BE2C (cell line): Measurements from ENCODE around the gene HYAL3. TPM values are rescaled to one million over a fixed set of nuclear protein-coding genes. Genes with fewer than 3 reads are reported as not detected.

Experiments
- DNase-seq: peaks from one replicate; pipeline ENCODE4 v3.0.0-alpha.2; 2020
- H3K27me3 ChIP-seq: fragments of 250-450 bp; sonication (Bioruptor Pico); 2 replicates; pipeline ENCODE4 v1.5.1; 2020; ENCODE audit warnings: mild to moderate bottlenecking
- H3K36me3 ChIP-seq: fragments of 250-450 bp; sonication (Bioruptor Pico); 2 replicates; pipeline ENCODE4 v1.5.1; 2020; ENCODE audit warnings: mild to moderate bottlenecking
- H3K4me1 ChIP-seq: fragments of 250-450 bp; sonication (Bioruptor Pico); 2 replicates; pipeline ENCODE4 v1.5.1; 2020
- H3K4me3 ChIP-seq: 2 replicates; pipeline ENCODE4 v1.5.1; 2011; ENCODE audit warnings: low read depth, low read length
- H3K9me3 ChIP-seq: fragments of 250-450 bp; sonication (Bioruptor Pico); 2 replicates; pipeline ENCODE4 v1.5.1; 2020
- polyA plus RNA-seq: library from polyadenylated mRNA; unstranded; fragments of >200 nt; gene quantifications from one replicate; pipeline ENCODE4 v1.2.1, GENCODE V29; 2012; ENCODE audit warnings: low read depth, missing spikeins; ENCODE audit not compliant: insufficient read length, insufficient read depth
- TF ChIP-seq, protein P1 (sequence below): IDR thresholded peaks from 2 replicates; pipeline ENCODE4 v1.5.1; 2012; ENCODE audit warnings: mild to moderate bottlenecking, low read depth, low read length

The HYAL3 gene, protein sequence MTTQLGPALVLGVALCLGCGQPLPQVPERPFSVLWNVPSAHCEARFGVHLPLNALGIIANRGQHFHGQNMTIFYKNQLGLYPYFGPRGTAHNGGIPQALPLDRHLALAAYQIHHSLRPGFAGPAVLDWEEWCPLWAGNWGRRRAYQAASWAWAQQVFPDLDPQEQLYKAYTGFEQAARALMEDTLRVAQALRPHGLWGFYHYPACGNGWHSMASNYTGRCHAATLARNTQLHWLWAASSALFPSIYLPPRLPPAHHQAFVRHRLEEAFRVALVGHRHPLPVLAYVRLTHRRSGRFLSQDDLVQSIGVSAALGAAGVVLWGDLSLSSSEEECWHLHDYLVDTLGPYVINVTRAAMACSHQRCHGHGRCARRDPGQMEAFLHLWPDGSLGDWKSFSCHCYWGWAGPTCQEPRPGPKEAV
- 4.2 TPM for polyA plus RNA-seq

DNA sequence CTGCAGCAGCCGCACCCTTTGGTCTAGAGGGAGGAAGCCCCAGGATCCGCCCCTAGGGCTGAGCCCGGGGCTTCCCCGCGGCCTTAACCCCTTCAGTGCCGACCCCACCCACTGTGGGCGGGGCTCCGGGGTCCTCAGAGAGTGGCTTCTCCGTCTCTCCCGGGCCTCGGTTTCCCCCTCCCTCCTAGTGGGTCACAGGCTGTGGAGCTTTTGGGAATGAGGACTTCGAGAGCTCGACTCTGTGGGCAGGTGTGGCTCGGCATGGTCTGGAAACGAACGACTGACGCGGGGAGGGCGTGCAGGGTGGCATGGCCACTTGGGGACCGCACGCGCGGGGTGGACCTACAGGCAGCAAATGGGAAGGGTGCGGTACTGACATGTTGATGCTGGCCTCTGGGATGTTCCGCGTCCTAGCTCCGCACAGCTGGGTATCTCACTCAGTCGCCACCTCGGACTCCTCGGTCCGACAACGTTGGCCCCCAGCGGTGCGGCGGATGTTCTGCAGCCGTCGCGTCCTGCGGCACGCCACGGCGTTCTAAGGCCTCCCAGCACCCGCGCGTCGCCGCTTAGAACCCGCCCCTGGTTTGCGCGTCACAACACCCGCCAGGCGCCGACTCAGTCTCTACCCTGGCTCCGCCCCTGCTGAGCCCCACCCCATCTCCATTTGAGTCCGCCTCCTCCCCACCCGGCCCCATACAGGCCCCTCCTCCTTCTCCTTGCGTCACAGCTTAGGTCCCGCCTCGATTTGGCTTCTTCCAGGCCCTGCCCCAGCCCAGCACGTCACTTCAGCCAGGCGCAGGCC lies at the start of gene HYAL3, which contains the start of gene NAA80:
HYAL3 (minus strand) TSS at position 570 of the 802 bp plus-strand sequence. CDS start 3,803 bp downstream, outside the sequence.
NAA80 (minus strand) TSS at position 570 of the 802 bp plus-strand sequence. CDS start 1,942 bp downstream, outside the sequence.
- H3K4me3 ChIP-seq = peak within 1 kb of the TSS; percentile 72
- no peaks in the 10 kb centered on the region for H3K36me3 ChIP-seq
- no peaks in the 10 kb centered on the region for H3K9me3 ChIP-seq
- H3K4me1 ChIP-seq = no peaks in the 10 kb centered on the region; the same call in 1 of the 2 replicates
- TF ChIP-seq, protein P1, sequence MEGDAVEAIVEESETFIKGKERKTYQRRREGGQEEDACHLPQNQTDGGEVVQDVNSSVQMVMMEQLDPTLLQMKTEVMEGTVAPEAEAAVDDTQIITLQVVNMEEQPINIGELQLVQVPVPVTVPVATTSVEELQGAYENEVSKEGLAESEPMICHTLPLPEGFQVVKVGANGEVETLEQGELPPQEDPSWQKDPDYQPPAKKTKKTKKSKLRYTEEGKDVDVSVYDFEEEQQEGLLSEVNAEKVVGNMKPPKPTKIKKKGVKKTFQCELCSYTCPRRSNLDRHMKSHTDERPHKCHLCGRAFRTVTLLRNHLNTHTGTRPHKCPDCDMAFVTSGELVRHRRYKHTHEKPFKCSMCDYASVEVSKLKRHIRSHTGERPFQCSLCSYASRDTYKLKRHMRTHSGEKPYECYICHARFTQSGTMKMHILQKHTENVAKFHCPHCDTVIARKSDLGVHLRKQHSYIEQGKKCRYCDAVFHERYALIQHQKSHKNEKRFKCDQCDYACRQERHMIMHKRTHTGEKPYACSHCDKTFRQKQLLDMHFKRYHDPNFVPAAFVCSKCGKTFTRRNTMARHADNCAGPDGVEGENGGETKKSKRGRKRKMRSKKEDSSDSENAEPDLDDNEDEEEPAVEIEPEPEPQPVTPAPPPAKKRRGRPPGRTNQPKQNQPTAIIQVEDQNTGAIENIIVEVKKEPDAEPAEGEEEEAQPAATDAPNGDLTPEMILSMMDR = no peak
- no peaks in the 10 kb centered on the region for H3K27me3 ChIP-seq
- DNase-seq = peak; percentile 96

DNA sequence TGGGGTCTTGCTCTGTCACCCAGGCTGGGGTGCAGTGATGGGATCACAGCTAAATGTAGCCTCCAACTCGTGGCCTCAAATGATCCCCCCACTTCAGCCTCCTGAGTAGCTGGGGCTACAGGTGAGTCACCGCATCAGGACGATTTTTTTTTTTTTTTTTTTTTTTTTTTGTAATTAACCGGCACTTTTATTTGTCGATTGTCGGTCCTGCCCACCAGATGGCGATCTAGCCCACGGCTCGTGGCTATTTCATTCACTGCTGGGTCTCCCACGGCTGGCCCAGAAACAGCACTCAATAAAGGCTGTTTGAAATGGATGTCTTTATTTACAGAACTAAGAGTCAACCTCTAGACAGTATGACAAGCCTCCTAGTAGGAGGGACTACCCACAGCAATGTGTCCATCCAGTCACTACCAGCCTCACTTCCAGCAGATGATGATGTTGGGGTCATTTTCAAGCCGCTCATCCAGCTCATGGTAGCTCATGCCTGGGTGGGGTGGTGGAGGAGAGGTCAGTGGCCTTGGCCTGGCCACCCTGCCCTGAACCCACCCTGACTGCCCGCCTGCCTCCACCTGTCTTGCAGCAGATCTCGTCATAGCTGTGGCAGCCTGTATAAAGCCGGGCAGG lies 48.1 kb upstream of the HYAL3 start:
- DNase-seq = peak; percentile 70
- H3K4me1 ChIP-seq = peaks cover 3% of the 10 kb centered on the region; the same call in 1 of the 2 replicates

DNA sequence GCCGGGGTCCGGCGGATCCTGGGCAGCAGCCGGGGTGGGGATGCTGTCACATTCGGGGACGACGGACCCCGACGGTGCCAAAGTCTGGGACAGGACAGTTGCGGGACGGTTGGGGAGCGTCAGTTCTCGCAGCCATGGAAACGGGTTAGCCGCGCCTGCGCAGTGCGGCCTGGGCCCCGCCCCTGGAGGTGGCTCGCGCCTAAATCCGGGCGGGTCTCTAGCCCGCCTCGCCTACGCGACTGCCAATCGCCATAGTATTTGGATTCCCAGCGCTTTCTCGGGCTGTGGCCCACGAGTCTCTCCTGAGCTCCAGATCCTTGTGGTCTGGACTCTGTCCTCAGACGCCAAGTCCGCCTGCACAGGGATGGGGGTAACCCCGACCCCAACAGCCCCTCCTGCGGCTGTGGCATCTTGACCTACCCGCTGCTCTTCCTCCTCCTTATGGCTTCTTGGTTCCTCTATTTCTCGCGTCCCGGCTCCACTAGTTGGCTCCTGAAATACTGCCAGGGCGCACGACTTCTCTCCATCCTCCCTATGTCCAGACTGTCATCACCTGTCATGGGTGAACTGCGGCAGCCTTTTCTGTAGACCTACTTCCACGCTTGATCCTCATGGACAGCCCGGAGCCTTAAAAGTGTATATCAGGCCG lies 46.5 kb upstream of the HYAL3 start, which contains the start of gene ZMYND10:
ZMYND10 (minus strand) TSS at position 147 of the 649 bp plus-strand sequence. CDS start 153 bp downstream, outside the sequence.
- H3K4me3 ChIP-seq = peak within 1 kb of the TSS; percentile 48
- TF ChIP-seq, protein P1 = no peak
- H3K4me1 ChIP-seq = no peaks in the 10 kb centered on the region
- H3K27me3 ChIP-seq = no peaks in the 10 kb centered on the region
- peak; percentile 67 for DNase-seq
- no peaks in the 10 kb centered on the region for H3K9me3 ChIP-seq
- peaks cover 9% of the 10 kb centered on the region for H3K36me3 ChIP-seq

More for the DNA sequence above, 48.1 kb upstream of the HYAL3 start:
- peaks cover 9% of the 10 kb centered on the region for H3K36me3 ChIP-seq
- TF ChIP-seq, protein P1 = peak; percentile 52
- H3K4me3 ChIP-seq = no peak overlapping the region
- H3K9me3 ChIP-seq = no peaks in the 10 kb centered on the region
- H3K27me3 ChIP-seq = no peaks in the 10 kb centered on the region

DNA sequence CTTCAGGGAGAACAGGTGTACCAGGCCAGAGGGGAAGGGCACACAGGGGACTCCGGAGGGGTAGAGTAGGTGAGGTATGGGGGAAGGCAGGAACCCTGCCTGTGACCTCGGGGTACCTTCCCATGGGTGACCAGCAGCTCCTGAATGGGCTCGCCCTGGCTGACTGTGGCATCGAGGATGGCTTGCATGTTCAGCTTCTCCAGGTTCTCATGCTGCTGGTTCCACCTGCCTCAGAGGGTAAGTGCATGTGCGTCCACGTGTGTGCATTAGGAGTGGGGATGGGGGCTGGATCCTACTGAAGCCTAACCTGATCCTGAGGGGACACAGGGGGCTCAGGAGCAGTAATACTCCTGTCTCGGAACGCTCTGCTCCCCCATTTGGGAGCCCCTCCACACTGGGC lies 45.8 kb upstream of the HYAL3 start:
- no peaks in the 10 kb centered on the region for H3K4me1 ChIP-seq
- H3K27me3 ChIP-seq = no peaks in the 10 kb centered on the region
- H3K9me3 ChIP-seq = no peaks in the 10 kb centered on the region
- TF ChIP-seq, protein P1 = no peak
- peak overlapping the region; percentile 48; the same call in 1 of the 2 replicates for H3K4me3 ChIP-seq
- no peak for DNase-seq
- H3K36me3 ChIP-seq = peaks cover 9% of the 10 kb centered on the region

DNA sequence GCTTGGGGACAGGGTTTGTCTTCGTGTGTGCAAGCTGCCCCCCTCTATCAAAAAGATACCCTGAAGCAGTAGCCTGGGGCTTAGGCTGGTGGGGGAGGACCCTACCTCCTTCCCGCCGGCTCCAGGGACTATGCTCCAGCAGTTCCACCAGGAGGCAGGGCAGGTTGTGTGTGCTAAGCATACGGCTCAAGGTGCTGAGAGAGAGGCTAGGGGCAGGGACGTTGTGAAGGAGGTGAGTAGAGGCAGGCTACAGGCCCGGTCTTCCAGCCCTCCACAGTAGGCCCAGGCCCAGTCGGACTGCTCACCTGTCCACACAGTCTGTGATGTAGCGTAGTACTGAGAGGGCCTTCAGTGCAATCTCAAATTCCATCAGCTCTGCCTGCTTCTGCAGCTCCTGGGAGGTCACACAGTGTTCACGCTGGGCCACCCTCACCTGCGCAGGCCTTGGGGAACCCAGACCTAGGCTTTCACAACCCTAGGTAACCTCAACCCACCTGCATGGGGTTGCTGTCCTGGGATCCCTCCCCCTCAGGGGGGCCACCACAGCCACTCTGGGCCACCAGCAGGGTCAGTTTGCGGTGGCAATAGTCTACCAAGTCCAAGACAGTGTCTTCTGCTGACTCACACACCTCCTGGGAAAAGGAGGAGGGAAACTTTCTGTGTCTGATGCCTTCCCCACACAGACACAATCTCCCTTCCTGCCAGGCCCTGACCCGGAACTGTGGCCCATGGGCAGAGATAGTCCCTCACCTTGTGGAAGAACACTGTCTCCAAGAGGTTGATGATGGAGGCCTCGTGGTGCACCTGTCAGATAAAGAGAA lies 43.8 kb upstream of the HYAL3 start:
- DNase-seq = no peak
- no peaks in the 10 kb centered on the region for H3K9me3 ChIP-seq
- H3K27me3 ChIP-seq = no peaks in the 10 kb centered on the region
- peaks cover 2% of the 10 kb centered on the region; the same call in 1 of the 2 replicates for H3K4me1 ChIP-seq
- TF ChIP-seq, protein P1 = no peak
- no peak overlapping the region for H3K4me3 ChIP-seq
- H3K36me3 ChIP-seq = peaks cover 4% of the 10 kb centered on the region
